HG02642 (cell line): ENCODE measurements around the gene TRIO.

Source experiments
- ATAC-seq: cut with Tn5 transposase; IDR thresholded peaks from one replicate; pipeline ENCODE4 v1.9.1; 2021; ENCODE audit warnings: mild to moderate bottlenecking; ENCODE audit not compliant: unreplicated experiment, poor library complexity

The TRIO gene

GRCh38 chr5:14181299-14181968 is 38.3 kb downstream of the TRIO start:
- no peak for ATAC-seq

GRCh38 chr5:14182761-14183160 is 39.6 kb downstream of the TRIO start:
- ATAC-seq = no peak

- ATAC-seq = no peak
These were observed 40.2 kb downstream of the TRIO start for GRCh38 chr5:14183187-14183939.

DNA sequence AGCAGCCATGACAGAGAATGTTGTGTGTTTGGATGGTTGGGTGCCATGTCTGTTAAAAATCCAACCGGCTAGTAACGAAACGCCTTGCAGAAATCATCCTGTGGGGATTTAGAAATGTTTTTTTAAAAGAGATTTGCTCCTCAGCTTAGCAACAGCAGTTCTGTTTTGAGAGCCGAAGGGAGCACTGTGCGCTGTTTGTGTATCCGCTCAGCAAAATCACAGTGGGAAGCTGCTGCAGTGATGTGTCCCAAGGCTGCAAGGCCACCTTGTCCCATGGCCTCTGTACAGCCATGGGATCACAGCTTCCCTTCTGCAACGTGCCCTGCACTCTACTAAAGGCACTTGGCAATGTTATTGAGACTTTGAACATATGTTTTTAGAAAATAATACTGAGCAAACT is 40.9 kb downstream of the TRIO start:
- ATAC-seq = no peak

GRCh38 chr5:14184725-14185124 is 41.6 kb downstream of the TRIO start:
- ATAC-seq = no peak

DNA sequence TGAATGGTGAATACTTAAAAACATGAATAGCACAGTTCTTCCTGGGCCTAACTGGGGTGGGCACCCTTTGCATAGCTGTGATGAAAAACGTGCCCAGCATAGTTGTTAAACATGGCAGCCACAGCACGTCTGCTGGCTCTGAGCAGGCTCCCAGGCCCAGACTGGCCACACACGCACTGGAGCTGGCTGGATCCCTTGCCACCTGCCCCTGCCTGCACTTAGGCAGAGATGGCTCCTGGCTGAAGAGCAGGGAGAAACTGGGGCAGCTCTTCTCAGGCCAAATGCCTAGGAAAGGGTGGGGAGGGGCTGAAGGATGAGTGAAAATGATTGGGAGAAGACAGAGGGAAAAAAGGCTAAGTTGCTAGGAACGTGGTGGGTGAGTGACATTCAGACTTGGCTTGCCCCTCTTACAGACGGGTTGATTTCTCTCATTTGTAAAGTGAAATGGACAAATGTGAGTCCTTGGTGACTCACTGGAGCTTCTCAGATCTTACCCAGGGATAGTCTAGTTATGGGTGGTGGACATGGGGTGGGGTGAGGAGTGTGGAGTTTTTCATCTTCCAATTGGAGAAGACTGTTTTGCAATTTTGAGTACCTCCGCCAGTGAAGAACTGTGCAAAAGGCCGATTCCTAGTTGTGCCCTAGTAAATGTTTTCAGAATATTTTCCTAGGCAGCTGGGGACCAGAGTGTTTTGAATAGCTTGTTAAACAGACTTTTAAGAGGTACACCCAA is 42.4 kb downstream of the TRIO start:
- ATAC-seq = no peak

DNA sequence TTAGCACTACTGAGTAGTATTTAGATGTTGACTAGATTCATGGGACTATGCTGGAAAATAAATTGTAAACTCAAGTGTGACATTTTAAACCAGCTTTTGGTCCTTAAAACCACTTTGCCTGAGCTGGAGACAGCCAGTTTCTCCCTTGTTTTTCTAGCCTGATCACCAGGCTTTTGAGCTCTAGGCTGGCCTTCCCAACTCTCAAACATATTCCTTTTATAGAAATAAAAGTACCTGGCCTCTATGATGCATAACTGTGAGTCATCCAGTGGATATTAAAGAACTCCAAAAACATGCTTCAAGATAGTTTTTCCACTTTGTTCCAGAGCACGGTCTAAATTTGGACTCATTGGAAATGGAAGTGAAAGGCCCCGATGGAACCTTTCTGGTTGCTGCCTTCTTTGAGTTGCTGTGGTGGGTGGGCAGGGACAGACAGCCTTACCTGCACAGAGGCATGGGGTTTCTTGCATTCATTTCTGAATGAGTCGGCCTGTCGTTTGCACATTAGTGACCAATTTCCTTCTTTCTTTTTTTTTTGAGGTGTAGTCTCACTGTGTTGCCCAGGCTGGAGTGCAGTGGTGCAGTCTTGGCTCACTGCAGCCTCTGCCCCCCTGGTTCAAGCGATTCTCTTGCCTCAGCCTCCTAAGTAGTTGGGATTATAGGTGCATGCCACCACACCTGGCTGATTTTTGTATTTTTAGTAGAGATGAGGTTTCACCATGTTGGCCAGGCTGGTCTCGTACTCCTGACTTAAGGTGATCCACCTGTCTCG is 43.1 kb downstream of the TRIO start:
- ATAC-seq = no peak

- ATAC-seq = no peak
These were observed 44.0 kb downstream of the TRIO start for GRCh38 chr5:14187157-14187556.

DNA sequence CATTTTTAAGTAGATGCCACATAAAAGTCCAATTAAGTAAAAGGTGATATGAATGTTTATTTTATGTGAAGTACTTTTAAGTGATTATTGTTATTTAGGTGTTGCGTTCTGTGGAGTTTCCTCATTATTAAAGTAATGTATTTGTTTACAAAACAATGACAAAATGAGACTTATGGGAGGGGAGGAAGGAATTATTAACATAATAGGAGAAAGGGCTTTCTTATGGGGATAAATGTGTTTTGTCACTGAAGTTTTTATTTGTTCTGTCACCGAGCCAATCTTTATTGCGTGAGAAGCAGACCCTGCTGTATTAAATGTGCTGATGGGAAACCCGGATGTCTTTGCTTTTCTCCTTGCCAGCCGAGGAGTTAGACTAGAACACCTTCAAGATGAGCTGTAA is 44.5 kb downstream of the TRIO start:
- ATAC-seq = no peak

DNA sequence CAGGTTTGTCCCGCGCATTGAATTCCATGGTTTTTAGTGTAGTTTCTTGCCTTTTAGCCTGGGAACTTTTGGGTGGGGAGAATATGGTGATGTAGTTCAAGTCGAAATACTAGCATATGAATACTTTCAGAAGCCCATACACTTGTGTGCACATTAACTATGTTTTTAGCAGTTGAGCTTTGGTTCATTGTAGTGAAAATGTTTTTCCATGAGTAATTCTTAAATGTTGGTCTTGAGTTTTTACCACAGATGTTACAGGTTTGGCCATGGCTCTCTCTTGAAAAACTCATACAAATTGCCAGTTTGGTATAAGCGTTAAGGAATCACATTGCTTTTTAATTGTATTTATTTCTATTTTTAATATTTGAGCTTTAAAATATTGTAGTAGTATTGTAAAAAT is 45.6 kb downstream of the TRIO start:
- ATAC-seq = no peak

- no peak for ATAC-seq
These were observed 46.5 kb downstream of the TRIO start for GRCh38 chr5:14189680-14190079.

GRCh38 chr5:14190194-14191164 is 47.3 kb downstream of the TRIO start:
- ATAC-seq = no peak

GRCh38 chr5:14191325-14191724 is 48.2 kb downstream of the TRIO start:
- no peak for ATAC-seq

- ATAC-seq = no peak
These were observed 50.4 kb downstream of the TRIO start for GRCh38 chr5:14193496-14193895.

- ATAC-seq = no peak
These were observed 52.4 kb downstream of the TRIO start for GRCh38 chr5:14195588-14195987.

- no peak for ATAC-seq
These were observed 53.9 kb downstream of the TRIO start for GRCh38 chr5:14197056-14197455.

DNA sequence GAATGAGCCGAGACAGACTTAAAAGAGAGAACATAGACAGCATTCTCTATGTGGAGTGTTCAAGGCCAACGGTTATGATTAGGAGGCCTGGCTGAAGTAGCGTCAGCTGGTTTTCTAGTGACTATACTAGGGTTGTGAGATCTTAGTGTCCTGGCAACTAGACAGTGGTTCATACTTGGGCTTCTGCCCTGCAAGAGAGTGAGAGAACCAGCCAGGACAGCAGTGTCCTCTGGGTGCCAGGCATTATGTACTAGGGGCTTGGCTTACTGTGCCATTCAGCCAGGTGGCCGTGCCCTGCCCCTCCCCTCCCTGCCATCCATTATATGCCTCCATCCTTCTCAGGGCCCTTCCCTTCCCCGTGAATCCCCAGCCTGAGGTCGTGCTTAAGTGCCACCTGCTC is 56.8 kb downstream of the TRIO start:
- no peak for ATAC-seq

DNA sequence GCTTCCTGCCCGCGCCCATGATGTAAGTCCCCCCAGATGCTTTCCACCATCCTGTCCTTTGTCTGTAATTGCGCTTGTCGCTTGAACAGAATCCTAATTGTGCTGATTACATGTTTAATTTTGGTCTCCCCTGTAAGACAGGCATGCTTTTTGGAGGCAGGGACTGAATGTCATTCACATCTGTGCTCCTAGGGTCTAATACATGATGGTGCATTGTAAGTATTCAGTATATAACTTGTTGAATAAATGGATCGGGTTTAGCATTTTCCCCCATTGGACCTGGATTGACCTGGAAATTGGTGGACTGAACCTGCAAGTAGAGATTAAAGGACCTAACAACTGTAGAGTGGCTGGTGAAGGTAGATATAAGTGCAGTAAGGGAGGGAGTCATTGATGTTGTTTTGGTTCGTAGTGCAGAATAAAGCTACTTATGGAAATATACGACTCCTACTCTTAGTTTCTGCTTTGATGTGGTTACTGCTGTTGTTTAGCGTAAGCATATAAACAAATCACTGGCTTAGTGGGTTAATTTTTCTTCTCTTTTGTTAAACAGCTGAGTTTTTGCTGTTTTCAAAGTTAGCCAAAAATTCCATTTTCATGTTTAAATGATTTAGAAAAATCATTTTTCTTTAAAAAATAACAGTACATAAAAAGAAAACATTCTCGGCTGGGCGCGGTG is 57.3 kb downstream of the TRIO start:
- ATAC-seq = no peak
